GM12875 (cell line): ENCODE data around the gene TPD52L1.
"Not testable (repeated sequence)": the region's sequence is repeated elsewhere in the genome, so short reads cannot be mapped to it uniquely, and the experiment has no call there.

Experiments
- H3K4me3 ChIP-seq: one replicate; pipeline ENCODE4 v1.5.1; 2011; ENCODE audit warnings: low read depth, low read length, control low read depth
- TF ChIP-seq, protein P1 (sequence below): IDR thresholded peaks from 2 replicates; pipeline ENCODE4 v1.5.1; 2011; ENCODE audit warnings: low read depth, mild to moderate bottlenecking, control low read depth, inconsistent platforms, low read length, moderate library complexity, borderline replicate concordance; ENCODE audit not compliant: insufficient read depth

The TPD52L1 gene

DNA sequence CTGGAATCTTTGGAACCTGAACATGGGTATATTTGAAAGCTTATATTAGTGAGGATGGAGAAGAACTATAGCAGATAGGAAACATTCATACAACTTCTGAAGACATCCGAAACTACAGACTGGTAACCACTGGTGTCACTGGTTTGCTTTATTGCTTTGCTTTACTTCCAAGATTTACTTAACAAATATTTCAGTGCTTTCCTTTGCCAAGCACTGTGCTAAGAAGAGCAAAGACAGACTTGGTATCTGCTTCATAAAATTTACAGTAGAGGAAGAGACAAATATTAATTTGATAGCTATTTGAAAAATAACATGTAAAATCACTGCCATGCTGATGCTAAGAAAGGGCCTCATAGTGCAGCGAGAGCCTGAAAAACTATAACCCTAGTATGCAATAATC lies 1.8 kb downstream of the TPD52L1 start:
- no peak overlapping the region for H3K4me3 ChIP-seq
- TF ChIP-seq, protein P1, sequence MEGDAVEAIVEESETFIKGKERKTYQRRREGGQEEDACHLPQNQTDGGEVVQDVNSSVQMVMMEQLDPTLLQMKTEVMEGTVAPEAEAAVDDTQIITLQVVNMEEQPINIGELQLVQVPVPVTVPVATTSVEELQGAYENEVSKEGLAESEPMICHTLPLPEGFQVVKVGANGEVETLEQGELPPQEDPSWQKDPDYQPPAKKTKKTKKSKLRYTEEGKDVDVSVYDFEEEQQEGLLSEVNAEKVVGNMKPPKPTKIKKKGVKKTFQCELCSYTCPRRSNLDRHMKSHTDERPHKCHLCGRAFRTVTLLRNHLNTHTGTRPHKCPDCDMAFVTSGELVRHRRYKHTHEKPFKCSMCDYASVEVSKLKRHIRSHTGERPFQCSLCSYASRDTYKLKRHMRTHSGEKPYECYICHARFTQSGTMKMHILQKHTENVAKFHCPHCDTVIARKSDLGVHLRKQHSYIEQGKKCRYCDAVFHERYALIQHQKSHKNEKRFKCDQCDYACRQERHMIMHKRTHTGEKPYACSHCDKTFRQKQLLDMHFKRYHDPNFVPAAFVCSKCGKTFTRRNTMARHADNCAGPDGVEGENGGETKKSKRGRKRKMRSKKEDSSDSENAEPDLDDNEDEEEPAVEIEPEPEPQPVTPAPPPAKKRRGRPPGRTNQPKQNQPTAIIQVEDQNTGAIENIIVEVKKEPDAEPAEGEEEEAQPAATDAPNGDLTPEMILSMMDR: no peak

DNA sequence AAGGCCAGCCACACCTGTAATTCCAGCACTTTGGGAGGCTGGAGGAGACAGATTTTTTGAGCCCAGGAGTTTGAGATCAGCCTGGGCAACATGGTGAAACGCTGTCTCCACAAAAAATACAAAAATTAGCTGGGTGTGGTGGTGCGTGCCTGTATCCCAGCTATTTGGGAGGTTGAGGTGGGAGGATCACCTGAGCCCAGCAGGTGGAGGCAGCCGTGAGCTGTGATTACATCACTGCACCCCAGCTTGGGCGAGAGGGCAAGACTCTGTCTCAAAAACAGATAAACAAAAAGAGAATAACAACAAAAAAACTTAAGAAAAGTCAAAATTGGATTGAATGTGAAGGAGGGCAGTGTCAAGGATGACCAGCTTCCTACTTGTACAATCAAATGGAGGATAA lies 2.9 kb downstream of the TPD52L1 start:
- H3K4me3 ChIP-seq: no peak overlapping the region
- TF ChIP-seq, protein P1: no peak

DNA sequence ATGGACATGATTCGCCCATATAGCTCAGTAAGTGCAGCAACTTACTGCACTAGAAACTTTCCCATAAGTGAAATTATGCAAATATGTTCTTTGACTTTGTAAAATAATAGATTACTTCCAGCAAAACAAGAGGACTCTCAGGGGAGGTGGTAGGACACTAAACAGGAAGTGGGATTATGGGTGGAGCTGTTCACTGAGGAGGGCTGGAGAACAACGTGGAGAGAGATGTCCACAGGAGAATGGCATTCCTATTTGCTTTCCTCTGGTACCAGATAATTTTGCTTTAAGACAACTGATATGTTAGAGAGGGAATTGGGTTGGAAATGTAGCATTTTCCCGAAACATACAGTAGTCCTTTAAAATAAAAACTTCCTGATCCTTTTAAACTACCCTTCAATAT lies 3.7 kb downstream of the TPD52L1 start:
- no peak overlapping the region for H3K4me3 ChIP-seq
- TF ChIP-seq, protein P1: no peak

DNA sequence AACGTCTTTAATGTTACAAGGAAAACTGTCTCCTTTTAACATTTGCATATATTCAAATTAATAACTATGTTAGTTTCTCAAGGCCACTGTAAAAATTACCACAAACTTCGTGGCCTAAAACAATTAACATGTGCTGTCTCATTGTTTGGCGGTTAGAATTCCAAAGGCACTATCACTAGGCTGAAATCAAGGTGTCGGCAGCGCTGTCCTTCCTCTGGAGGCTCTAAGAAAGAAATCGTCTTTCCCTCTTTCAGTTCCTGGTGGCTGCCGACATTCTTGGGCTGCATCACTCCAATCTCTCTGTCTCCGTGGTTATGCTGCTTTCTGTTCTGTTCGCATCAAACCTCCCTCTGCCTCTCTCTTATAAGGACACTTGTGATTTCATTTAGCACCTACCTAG lies 4.2 kb downstream of the TPD52L1 start:
- H3K4me3 ChIP-seq: no peak overlapping the region
- TF ChIP-seq, protein P1: no peak

DNA sequence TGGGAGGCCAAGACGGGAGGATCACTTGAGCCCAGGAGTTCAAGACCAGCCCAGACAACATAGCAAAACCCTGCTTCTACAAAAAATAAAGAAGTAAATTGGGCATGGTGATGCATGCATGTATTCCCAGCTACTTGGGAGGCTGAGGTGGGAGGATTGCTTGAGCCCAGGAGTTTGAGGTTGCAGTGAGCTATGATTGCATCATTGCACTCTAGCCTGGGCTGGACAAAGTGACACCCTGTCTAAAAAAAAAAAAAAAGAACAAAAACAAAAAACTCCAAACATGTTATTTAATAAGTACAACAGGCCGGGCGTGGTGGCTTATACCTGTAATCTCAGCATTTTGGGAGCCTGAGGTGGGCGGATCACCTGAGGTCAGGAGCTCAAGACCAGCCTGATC lies 9.8 kb downstream of the TPD52L1 start:
- not testable (repeated sequence) for H3K4me3 ChIP-seq

DNA sequence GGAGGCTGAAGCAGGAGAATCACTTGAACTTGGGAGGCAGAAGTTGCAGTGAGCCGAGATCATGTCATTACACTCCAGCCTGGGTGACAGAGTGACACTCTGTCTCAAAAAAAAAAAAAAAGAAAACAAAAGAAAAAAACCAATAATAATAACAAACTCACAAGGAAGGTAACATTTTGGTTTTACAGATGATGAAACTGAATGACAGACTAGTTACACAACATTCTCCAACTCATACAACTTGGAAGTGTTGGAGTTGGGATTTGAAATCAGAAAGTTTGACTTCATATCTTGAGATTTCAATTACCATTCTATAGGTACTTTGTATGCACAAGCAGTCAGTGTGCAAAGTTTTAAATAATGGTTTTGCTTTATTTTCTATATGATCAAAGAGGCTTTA lies 10.2 kb downstream of the TPD52L1 start:
- no peak overlapping the region for H3K4me3 ChIP-seq

DNA sequence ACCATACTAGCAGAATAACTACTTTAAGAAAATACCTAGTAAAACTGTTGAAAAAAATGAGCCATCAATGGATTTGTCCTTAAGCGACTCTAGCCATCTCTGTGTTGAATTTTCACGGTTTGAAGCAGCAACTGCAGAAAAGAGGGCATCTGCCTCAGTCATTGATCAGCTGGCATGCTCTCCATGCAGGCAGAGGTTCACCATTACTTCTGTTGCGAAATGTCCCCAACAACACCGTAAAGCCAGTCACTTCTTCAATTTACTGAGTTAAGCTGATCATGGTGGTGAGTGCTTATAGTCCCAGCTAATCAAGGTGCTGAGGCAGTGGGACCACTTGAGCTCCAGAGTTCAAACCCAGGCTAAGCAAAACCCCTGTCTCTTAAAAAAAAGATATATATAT lies 11.1 kb downstream of the TPD52L1 start:
- TF ChIP-seq, protein P1: no peak
- H3K4me3 ChIP-seq: no peak overlapping the region

More for the DNA sequence above, 10.2 kb downstream of the TPD52L1 start:
- TF ChIP-seq, protein P1: no peak

DNA sequence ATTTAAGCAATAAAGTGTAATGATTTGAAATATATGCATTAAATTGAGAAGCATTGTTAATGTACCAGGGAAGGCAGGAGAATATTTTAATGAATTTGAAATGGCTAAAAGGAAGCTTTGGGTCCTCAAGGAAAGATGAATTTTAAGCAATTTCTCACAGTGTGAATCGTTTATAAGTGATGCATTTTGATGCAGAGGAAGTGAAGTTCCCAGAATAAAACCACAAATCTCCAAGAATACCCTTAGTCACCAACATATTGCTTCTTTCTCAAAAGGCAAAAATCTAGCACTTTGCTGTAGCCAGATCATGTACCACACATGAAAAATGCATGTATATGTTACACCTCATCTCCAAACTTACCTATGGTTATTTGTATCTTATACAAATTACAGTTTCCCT lies 11.7 kb downstream of the TPD52L1 start:
- TF ChIP-seq, protein P1: no peak

More for the DNA sequence above, 11.7 kb downstream of the TPD52L1 start:
- H3K4me3 ChIP-seq: no peak overlapping the region
